ENCODE measurements around the gene CCL4L2. TPM values are rescaled to one million over a fixed set of nuclear protein-coding genes. Genes with fewer than 3 reads are reported as not detected.
"Not testable (repeated sequence)": the region's sequence is repeated elsewhere in the genome, so short reads cannot be mapped to it uniquely, and the experiment has no call there.

CCL4L2 gene
- total RNA-seq, 2 donors from 2014 or later = not detected

DNA sequence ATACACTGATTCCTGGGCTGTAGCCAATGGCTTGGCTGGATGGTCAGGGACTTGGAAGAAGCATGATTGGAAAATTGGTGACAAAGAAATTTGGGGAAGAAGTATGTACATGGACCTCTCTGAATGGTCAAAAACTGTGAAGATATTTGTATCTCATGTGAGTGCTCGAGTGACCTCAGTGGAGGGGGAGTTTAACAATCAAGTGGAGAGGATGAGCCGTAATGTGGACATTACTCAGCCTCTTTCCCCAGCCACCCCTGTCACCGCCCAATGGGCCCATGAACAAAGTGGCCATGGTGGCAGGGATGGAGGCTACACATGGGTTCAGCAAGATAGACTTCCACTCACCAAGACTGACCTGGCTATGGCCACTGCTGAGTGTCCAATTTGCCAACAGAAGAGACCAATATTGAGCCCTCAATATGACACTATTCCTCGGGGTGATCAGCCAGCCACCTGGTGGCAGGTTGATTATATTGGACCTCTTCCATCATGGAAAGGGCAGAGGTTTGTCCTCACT, 10.8 kb downstream of the CCL4L2 start:
- not testable (repeated sequence) for H3K9ac ChIP-seq (ENCODE audit: extremely low read depth, low read length, poor library complexity, severe bottlenecking); H3K27me3 ChIP-seq (ENCODE audit: control insufficient read depth, insufficient read depth, low read length, poor library complexity, severe bottlenecking); H3K4me1 Mint-ChIP-seq; H3K36me3 ChIP-seq (ENCODE audit: control insufficient read depth, insufficient read depth, low read length); H3K9me3 ChIP-seq (ENCODE audit: control insufficient read depth, low read length); H3K4me1 ChIP-seq (ENCODE audit: control insufficient read depth, insufficient read depth, low read length); H3K36me3 Mint-ChIP-seq (ENCODE audit: low read depth); H3K27ac ChIP-seq (ENCODE audit: low read depth, low read length); H3K4me3 Mint-ChIP-seq; H3K4me3 ChIP-seq (ENCODE audit: low read length); H3K27ac Mint-ChIP-seq; H3K27me3 Mint-ChIP-seq (ENCODE audit: insufficient read depth)
- WGBS, 2 experiments (ENCODE audit: insufficient coverage in 1 of 2, insufficient read length in 1 of 2) = 85 to 88% methylated on average over 3 to 4 of the region's 4 CpGs
- H3K9me3 Mint-ChIP-seq = peaks cover 21% of the 10 kb centered on the region
- peak; percentile 40 for DNase-seq
- TF ChIP-seq, protein P1, sequence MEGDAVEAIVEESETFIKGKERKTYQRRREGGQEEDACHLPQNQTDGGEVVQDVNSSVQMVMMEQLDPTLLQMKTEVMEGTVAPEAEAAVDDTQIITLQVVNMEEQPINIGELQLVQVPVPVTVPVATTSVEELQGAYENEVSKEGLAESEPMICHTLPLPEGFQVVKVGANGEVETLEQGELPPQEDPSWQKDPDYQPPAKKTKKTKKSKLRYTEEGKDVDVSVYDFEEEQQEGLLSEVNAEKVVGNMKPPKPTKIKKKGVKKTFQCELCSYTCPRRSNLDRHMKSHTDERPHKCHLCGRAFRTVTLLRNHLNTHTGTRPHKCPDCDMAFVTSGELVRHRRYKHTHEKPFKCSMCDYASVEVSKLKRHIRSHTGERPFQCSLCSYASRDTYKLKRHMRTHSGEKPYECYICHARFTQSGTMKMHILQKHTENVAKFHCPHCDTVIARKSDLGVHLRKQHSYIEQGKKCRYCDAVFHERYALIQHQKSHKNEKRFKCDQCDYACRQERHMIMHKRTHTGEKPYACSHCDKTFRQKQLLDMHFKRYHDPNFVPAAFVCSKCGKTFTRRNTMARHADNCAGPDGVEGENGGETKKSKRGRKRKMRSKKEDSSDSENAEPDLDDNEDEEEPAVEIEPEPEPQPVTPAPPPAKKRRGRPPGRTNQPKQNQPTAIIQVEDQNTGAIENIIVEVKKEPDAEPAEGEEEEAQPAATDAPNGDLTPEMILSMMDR (conservative IDR thresholded peaks at IDR 0.05) = peak; percentile 60

- WGBS, 2 experiments (ENCODE audit: insufficient coverage in 1 of 2, insufficient read length in 1 of 2) = 92 to 94% methylated on average over 12 of the region's 12 CpGs
- not testable (repeated sequence) for H3K4me3 Mint-ChIP-seq
These were observed 12.1 kb downstream of the CCL4L2 start for GRCh38 chr17:36222967-36223366.

GRCh38 chr17:36229644-36230043, 18.8 kb downstream of the CCL4L2 start:
- not testable (repeated sequence) for H3K9me3 Mint-ChIP-seq; H3K27me3 Mint-ChIP-seq (ENCODE audit: insufficient read depth); H3K9ac ChIP-seq (ENCODE audit: extremely low read depth, low read length, poor library complexity, severe bottlenecking); H3K36me3 ChIP-seq (ENCODE audit: control insufficient read depth, insufficient read depth, low read length); H3K4me1 ChIP-seq (ENCODE audit: control insufficient read depth, insufficient read depth, low read length); H3K4me3 ChIP-seq (ENCODE audit: low read length); H3K9me3 ChIP-seq (ENCODE audit: control insufficient read depth, low read length); H3K27ac Mint-ChIP-seq; H3K36me3 Mint-ChIP-seq (ENCODE audit: low read depth); H3K27ac ChIP-seq (ENCODE audit: low read depth, low read length); H3K27me3 ChIP-seq (ENCODE audit: control insufficient read depth, insufficient read depth, low read length, poor library complexity, severe bottlenecking); H3K4me1 Mint-ChIP-seq; H3K4me3 Mint-ChIP-seq; DNase-seq
- TF ChIP-seq, protein P1 (conservative IDR thresholded peaks at IDR 0.05) = peak; percentile 47
- WGBS, 2 experiments (ENCODE audit: insufficient coverage in 1 of 2, insufficient read length in 1 of 2) = no CpG with 5 or more reads among the region's 5 CpGs

More at GRCh38 chr17:36222967-36223366, 12.1 kb downstream of the CCL4L2 start:
- H3K27me3 ChIP-seq (ENCODE audit: control insufficient read depth, insufficient read depth, low read length, poor library complexity, severe bottlenecking); H3K9ac ChIP-seq (ENCODE audit: extremely low read depth, low read length, poor library complexity, severe bottlenecking); H3K36me3 Mint-ChIP-seq (ENCODE audit: low read depth); H3K36me3 ChIP-seq (ENCODE audit: control insufficient read depth, insufficient read depth, low read length); H3K27ac Mint-ChIP-seq; H3K4me1 ChIP-seq (ENCODE audit: control insufficient read depth, insufficient read depth, low read length); H3K27me3 Mint-ChIP-seq (ENCODE audit: insufficient read depth); H3K4me3 ChIP-seq (ENCODE audit: low read length); H3K4me1 Mint-ChIP-seq; H3K9me3 ChIP-seq (ENCODE audit: control insufficient read depth, low read length); H3K27ac ChIP-seq (ENCODE audit: low read depth, low read length): not testable (repeated sequence)
- DNase-seq = peak; percentile 29
- H3K9me3 Mint-ChIP-seq = peaks cover 19% of the 10 kb centered on the region

DNA sequence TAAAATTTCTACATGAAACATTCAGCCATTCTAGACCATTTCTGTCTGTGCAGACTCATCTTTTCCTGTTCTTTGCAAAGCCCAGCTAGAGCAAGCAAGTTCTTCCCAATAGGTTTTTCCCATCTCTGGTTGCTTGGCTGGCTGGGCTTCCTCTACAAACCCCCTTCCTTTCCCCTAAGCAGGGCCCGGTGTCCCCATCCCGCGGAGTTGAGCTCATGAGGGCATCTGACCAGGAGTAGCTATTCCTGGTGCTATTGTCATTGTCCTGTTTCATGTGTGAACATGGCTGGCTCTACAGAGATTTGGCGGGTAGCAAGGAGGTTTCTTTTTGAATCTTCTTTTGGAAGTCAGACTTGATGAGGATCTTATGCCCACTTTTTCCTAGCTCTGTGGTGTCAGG, 31.2 kb downstream of the CCL4L2 start:
- not testable (repeated sequence) for H3K4me1 ChIP-seq (ENCODE audit: control insufficient read depth, insufficient read depth, low read length); H3K4me3 ChIP-seq (ENCODE audit: low read length); H3K36me3 ChIP-seq (ENCODE audit: control insufficient read depth, insufficient read depth, low read length); H3K36me3 Mint-ChIP-seq (ENCODE audit: low read depth); H3K4me3 Mint-ChIP-seq; H3K27ac Mint-ChIP-seq; H3K27ac ChIP-seq (ENCODE audit: low read depth, low read length); H3K9me3 Mint-ChIP-seq; H3K4me1 Mint-ChIP-seq; H3K9me3 ChIP-seq (ENCODE audit: control insufficient read depth, low read length); H3K27me3 ChIP-seq (ENCODE audit: control insufficient read depth, insufficient read depth, low read length, poor library complexity, severe bottlenecking); H3K9ac ChIP-seq (ENCODE audit: extremely low read depth, low read length, poor library complexity, severe bottlenecking); H3K27me3 Mint-ChIP-seq (ENCODE audit: insufficient read depth); DNase-seq
- no CpG with 5 or more reads among the region's 4 CpGs for WGBS, 2 experiments (ENCODE audit: insufficient coverage in 1 of 2, insufficient read length in 1 of 2)

Other genes with a start within 250 kb of the CCL4L2 start
- not detected for gene CCL16, start 229.6 kb upstream of the CCL4L2 start, total RNA-seq
- not detected for gene CCL14, start 224.3 kb upstream of the CCL4L2 start, total RNA-seq
- not detected for gene CCL15, start 209.5 kb upstream of the CCL4L2 start, total RNA-seq
- gene CCL23, start 193.1 kb upstream of the CCL4L2 start, total RNA-seq = not detected
- not detected for gene CCL18, start 146.8 kb upstream of the CCL4L2 start, total RNA-seq
- not detected for gene CCL3, start 120.9 kb upstream of the CCL4L2 start, total RNA-seq
- gene CCL4, start 107.2 kb upstream of the CCL4L2 start, total RNA-seq = not detected
- 10 to 100 TPM; 13.1 to 18.4 TPM for gene TBC1D3B, start 34.4 kb upstream of the CCL4L2 start, total RNA-seq
- gene CCL3L1, start 14.3 kb upstream of the CCL4L2 start, total RNA-seq = 1 to 10 TPM in 1 of 2 donors, under 1 TPM in 1; 0.35 to 2.0 TPM
- under 1 TPM in 1 of 2 donors, not detected in 1; 0.75 TPM for gene TBC1D3I, start 53.5 kb downstream of the CCL4L2 start, total RNA-seq
- gene TBC1D3G, start 112.8 kb downstream of the CCL4L2 start, total RNA-seq = not detected
- under 1 TPM in 1 of 2 donors, not detected in 1; 0.97 TPM for gene TBC1D3H, start 177.4 kb downstream of the CCL4L2 start, total RNA-seq

All from endodermal cell (in vitro differentiated cells).